DOHH2 (cell line): ENCODE data around the gene HNRNPM.

Experiments
- H3F3A ChIP-seq: fragments of 200-600 bp; sonication (generic), shearing (Covaris generic); 2 replicates; pipeline ENCODE4 v1.6.0; 2016; ENCODE audit warnings: antibody characterized with exemption, mild to moderate bottlenecking; ENCODE audit not compliant: control insufficient read depth, insufficient read depth
- H3K27ac ChIP-seq: fragments of 200-600 bp; sonication (generic); 2 replicates; pipeline ENCODE4 v1.5.1; 2014; ENCODE audit warnings: low read depth, mild to moderate bottlenecking, low read length, moderate library complexity
- H3K27me3 ChIP-seq: fragments of 200-600 bp; sonication (generic); 2 replicates; pipeline ENCODE4 v1.6.1; 2014; ENCODE audit warnings: mild to moderate bottlenecking, low read length, mixed read lengths; ENCODE audit not compliant: control insufficient read depth
- H3K36me3 ChIP-seq: fragments of 200-600 bp; sonication (generic); 2 replicates; pipeline ENCODE4 v1.6.1; 2014; ENCODE audit warnings: mild to moderate bottlenecking, low read length, moderate library complexity, mixed read lengths; ENCODE audit not compliant: control insufficient read depth
- H3K4me1 ChIP-seq: fragments of 200-600 bp; sonication (generic); 2 replicates; pipeline ENCODE4 v1.6.1; 2014; ENCODE audit warnings: mild to moderate bottlenecking, low read length, mixed read lengths; ENCODE audit not compliant: control insufficient read depth
- H3K4me2 ChIP-seq: fragments of 200-600 bp; sonication (generic); 2 replicates; pipeline ENCODE4 v1.6.0; 2014; ENCODE audit warnings: mild to moderate bottlenecking, low read length, moderate library complexity
- H3K4me3 ChIP-seq: fragments of 200-600 bp; sonication (generic); 2 replicates; pipeline ENCODE4 v1.5.1; 2014; ENCODE audit warnings: mild to moderate bottlenecking, low read length, mixed read lengths
- H3K79me2 ChIP-seq: fragments of 200-600 bp; sonication (generic); 2 replicates; pipeline ENCODE4 v1.6.1; 2014; ENCODE audit warnings: mild to moderate bottlenecking, low read length, mixed read lengths; ENCODE audit not compliant: control insufficient read depth
- H3K9me2 ChIP-seq: fragments of 200-600 bp; sonication (generic); replicated peaks from 2 replicates; pipeline ENCODE4 v1.6.1; 2014; ENCODE audit warnings: mild to moderate bottlenecking, low read length, mixed read lengths; ENCODE audit not compliant: control insufficient read depth
- H3K9me3 ChIP-seq: fragments of 200-600 bp; sonication (generic); 2 replicates; pipeline ENCODE4 v1.6.1; 2014; ENCODE audit warnings: antibody characterized with exemption, low read length, mixed read lengths; ENCODE audit not compliant: control insufficient read depth, insufficient read depth
- H4K20me1 ChIP-seq: fragments of 200-600 bp; sonication (generic); 2 replicates; pipeline ENCODE4 v1.6.0; 2014; ENCODE audit warnings: low read depth, mild to moderate bottlenecking, antibody characterized with exemption, low read length, moderate library complexity; ENCODE audit not compliant: control insufficient read depth, insufficient read depth
- CTCF ChIP-seq: fragments of 200-600 bp; sonication (generic); IDR thresholded peaks from one replicate; pipeline ENCODE4 v1.5.1; 2014; ENCODE audit warnings: antibody characterized with exemption, mild to moderate bottlenecking, low read depth, low read length; ENCODE audit not compliant: poor library complexity, severe bottlenecking
- EZH2phosphoT487 ChIP-seq: fragments of 200-600 bp; sonication (generic); IDR thresholded peaks from 2 replicates; pipeline ENCODE4 v1.6.1; 2017; ENCODE audit warnings: borderline replicate concordance, mild to moderate bottlenecking, antibody characterized with exemption, low read length, moderate library complexity, mixed read lengths

The HNRNPM gene

GRCh38 chr19:8454218-8454617 lies 9.4 kb downstream of the HNRNPM start:
- no peaks in the 10 kb centered on the region for H3F3A ChIP-seq

GRCh38 chr19:8455018-8455417 lies 10.2 kb downstream of the HNRNPM start:
- Histone ChIP-seq H3F3A (no peaks in the 10 kb centered on the region), H3K9me2 (no peaks in the 10 kb centered on the region), H3K9me3 (no peaks in the 10 kb centered on the region), H3K4me1 (peaks cover 14% of the 10 kb centered on the region), H3K4me2 (no peak overlapping the region), H4K20me1 (peaks cover 66% of the 10 kb centered on the region), H3K4me3 (no peak overlapping the region), H3K27me3 (no peaks in the 10 kb centered on the region), H3K79me2 (peaks cover 100% of the 10 kb centered on the region), H3K27ac (no peak overlapping the region), H3K36me3 (peaks cover 91% of the 10 kb centered on the region)
- TF ChIP-seq EZH2phosphoT487, result no peak

More at GRCh38 chr19:8454218-8454617, 9.4 kb downstream of the HNRNPM start:
- Histone ChIP-seq H3K79me2 (peaks cover 100% of the 10 kb centered on the region), H3K4me3 (no peak overlapping the region), H3K9me3 (no peaks in the 10 kb centered on the region), H3K4me1 (peaks cover 16% of the 10 kb centered on the region), H3K36me3 (peaks cover 89% of the 10 kb centered on the region), H3K27ac (no peak overlapping the region), H3K9me2 (no peaks in the 10 kb centered on the region), H3K27me3 (no peaks in the 10 kb centered on the region), H4K20me1 (peaks cover 70% of the 10 kb centered on the region), H3K4me2 (no peak overlapping the region)
- TF ChIP-seq EZH2phosphoT487 (no peak), CTCF (no peak)

GRCh38 chr19:8456064-8456463 lies 11.3 kb downstream of the HNRNPM start:
- no peak overlapping the region for H3K4me2 ChIP-seq
- no peaks in the 10 kb centered on the region for H3F3A ChIP-seq
- peaks cover 70% of the 10 kb centered on the region for H4K20me1 ChIP-seq
- no peak overlapping the region for H3K27ac ChIP-seq
- no peaks in the 10 kb centered on the region for H3K9me3 ChIP-seq
- TF ChIP-seq EZH2phosphoT487, result no peak
- TF ChIP-seq CTCF, result no peak
- no peaks in the 10 kb centered on the region for H3K27me3 ChIP-seq
- peaks cover 95% of the 10 kb centered on the region for H3K36me3 ChIP-seq
- H3K4me1 ChIP-seq, result peaks cover 17% of the 10 kb centered on the region
- no peaks in the 10 kb centered on the region for H3K9me2 ChIP-seq
- H3K4me3 ChIP-seq, result no peak overlapping the region
- H3K79me2 ChIP-seq, result peaks cover 100% of the 10 kb centered on the region

GRCh38 chr19:8457209-8457608 lies 12.4 kb downstream of the HNRNPM start:
- Histone ChIP-seq H3K36me3 (peaks cover 95% of the 10 kb centered on the region), H4K20me1 (peaks cover 59% of the 10 kb centered on the region)
- no peak for TF ChIP-seq EZH2phosphoT487
- no peak for TF ChIP-seq CTCF

More at GRCh38 chr19:8457209-8457608, 12.4 kb downstream of the HNRNPM start:
- no peak overlapping the region for H3K27ac ChIP-seq
- H3K9me2 ChIP-seq, result no peaks in the 10 kb centered on the region
- H3K9me3 ChIP-seq, result no peaks in the 10 kb centered on the region
- peaks cover 100% of the 10 kb centered on the region for H3K79me2 ChIP-seq
- H3K27me3 ChIP-seq, result no peaks in the 10 kb centered on the region
- no peak overlapping the region for H3K4me3 ChIP-seq
- no peaks in the 10 kb centered on the region for H3F3A ChIP-seq
- peaks cover 16% of the 10 kb centered on the region for H3K4me1 ChIP-seq
- no peak overlapping the region for H3K4me2 ChIP-seq
